GM20000 (cell line): ENCODE results near the gene PDE11A.

ENCODE experiments used
- DNase-seq: peaks from one replicate; pipeline ENCODE4 v3.0.0; 2012; ENCODE audit warnings: low spot score
- TF ChIP-seq, protein P1 (sequence below): IDR thresholded peaks from 2 replicates; pipeline ENCODE4 v1.5.1; 2012; ENCODE audit warnings: mild to moderate bottlenecking, control low read depth; ENCODE audit errors: extremely low read depth, missing control alignments

PDE11A gene

DNA sequence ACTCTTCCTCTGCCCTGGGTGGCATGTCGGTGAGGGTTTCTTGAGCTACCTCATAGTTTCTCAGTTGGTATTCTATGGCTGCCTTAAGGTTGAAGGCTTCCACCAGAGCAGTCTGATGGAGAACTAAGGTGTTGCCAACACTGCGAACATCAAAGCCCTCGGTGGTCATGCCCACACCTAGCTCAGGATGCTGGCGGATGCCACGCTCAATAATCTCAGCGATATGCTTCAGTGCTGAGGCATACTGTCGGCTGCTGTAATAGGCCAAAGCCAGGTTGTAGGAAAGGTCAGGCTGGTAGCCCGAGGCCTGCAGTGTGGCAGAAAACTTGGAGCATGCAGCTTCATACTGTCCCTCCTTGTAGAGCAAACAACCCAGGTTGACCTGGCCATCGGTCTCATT lies 454.7 kb downstream of the PDE11A start:
- no peak for DNase-seq
- TF ChIP-seq, protein P1, sequence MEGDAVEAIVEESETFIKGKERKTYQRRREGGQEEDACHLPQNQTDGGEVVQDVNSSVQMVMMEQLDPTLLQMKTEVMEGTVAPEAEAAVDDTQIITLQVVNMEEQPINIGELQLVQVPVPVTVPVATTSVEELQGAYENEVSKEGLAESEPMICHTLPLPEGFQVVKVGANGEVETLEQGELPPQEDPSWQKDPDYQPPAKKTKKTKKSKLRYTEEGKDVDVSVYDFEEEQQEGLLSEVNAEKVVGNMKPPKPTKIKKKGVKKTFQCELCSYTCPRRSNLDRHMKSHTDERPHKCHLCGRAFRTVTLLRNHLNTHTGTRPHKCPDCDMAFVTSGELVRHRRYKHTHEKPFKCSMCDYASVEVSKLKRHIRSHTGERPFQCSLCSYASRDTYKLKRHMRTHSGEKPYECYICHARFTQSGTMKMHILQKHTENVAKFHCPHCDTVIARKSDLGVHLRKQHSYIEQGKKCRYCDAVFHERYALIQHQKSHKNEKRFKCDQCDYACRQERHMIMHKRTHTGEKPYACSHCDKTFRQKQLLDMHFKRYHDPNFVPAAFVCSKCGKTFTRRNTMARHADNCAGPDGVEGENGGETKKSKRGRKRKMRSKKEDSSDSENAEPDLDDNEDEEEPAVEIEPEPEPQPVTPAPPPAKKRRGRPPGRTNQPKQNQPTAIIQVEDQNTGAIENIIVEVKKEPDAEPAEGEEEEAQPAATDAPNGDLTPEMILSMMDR, result no peak

DNA sequence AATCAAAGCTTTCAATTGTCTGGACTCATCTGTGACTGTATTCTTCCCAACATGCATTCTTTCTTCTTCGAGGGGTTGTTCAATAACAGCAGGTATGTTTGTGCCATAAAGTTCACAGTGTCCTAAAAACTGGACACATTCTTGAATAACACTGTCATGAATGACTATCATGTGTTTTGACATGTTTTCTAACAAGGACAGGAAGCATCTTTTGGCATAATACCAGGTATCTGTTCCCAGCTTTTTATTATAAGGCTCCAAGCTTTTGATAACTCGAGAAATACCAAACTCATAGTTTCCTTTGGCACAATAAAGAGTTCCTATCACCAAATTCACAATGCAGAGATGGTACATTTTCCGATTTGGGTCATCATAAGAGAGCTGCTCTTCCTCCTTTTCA lies 455.8 kb downstream of the PDE11A start:
- TF ChIP-seq, protein P1, result no peak
- DNase-seq, result no peak

DNA sequence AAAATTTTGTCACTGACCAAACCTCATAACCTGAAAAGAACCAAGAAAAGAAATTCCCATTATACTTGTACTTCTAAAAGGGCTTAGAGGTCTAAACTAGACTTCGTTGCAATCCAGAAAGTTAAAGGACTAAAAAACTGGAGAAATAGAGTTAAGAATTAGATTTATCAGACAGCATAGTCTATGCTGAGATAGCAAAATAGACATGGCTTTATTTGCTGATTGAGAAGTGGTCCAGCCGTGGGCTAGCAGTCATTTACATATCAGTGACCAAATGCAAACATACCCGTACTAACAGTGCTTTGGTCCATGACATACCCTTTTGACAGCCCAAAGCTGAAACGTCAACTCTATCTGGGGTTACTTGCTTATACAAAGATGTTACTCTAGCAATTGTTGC lies 456.5 kb downstream of the PDE11A start:
- TF ChIP-seq, protein P1, result no peak
- DNase-seq, result no peak

DNA sequence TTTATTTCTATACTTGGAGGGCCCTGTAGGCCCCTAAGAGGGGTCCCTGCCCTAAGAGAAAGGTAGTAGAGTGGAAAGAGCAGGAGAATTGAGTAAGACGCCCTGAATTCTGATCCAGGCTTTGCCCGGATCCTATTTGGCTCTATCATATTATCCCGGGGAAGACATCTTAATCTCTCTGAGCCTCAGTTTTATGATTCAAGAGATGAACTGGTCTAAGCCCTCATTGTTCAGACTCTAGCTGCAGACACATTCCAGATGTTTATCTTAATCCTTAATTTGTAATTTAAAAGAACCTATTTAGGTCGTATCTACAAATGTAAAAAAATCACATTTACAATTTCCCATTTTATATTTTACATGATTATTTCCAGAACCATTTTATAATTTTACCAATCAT lies 459.9 kb downstream of the PDE11A start:
- TF ChIP-seq, protein P1, result no peak

DNA sequence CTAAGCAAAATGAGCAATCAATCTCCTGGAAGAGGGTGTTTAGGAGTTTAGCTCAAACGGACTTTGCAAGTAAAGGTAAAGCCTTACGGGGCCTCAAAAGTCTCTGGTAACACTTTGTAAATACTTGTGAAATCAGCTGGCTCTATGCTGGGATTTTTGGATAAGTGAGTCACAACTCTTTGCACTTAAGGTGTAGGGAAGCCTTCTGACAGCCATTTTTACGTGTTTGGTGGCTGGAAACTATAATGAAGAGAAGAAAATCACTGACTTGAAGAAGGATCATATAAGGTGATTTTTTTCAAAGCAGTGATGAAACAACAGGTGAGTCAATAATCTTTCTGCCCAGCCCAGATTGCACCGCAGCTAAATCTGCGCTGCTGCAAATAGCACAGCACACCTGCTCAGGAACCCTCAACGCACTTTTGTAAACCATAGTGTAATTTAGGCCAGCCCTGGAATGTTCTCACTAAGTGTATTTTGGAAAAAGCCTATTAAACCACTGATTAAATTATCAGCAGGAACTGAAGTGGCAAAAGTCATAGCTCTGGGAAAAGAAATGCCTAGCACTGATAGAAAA lies 461.2 kb downstream of the PDE11A start:
- TF ChIP-seq, protein P1, result no peak
- no peak for DNase-seq

More for the DNA sequence above, 459.9 kb downstream of the PDE11A start:
- no peak for DNase-seq

DNA sequence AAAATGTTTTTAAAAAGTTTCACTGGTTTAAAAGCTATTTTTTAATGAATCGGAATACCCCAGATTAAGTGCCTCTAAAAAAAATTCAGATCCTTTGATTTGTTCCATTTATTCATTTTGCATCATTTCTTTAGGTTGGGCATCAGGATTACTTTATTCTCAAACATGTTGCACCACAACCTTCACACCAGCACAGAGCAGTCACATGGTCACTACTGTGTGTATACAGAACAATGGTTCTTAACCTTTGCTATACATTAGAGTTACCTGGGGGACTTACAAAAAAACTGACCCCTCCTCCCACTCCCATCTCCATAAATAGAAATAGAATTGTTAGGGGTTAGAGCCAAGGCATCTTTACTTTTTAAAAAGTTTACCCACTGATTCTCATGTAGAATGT lies 461.8 kb downstream of the PDE11A start:
- TF ChIP-seq, protein P1, result no peak
- DNase-seq, result no peak

DNA sequence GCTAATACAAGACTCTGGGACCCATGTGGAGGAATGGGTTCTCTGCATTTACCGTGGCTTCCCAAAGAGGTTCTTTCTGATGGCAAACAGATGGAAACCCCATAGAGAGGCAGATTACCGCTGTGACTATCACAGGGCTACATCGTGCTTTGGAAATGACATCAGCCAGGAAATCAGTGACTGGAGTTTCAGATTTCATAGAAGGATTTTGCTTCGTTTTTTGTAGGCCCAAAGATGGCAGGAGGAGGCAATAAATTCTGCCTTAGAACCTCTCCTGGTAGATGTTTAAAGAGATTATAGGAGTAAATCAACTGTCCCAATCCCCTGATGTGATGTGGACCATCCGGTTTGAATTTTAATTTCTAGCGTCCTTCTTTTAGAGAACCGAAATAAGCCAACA lies 465.9 kb downstream of the PDE11A start:
- no peak for DNase-seq
- TF ChIP-seq, protein P1, result no peak
